ENCODE results near the gene STRADB. TPM values are rescaled to one million over a fixed set of nuclear protein-coding genes. Genes with fewer than 3 reads are reported as not detected.

STRADB gene
- total and polyA plus RNA-seq, 2 experiments from 2014 or later: 62.5 to 68.3 TPM

- no peak for DNase-seq (ENCODE audit: low spot score)
- H3K4me1 ChIP-seq (ENCODE audit: insufficient read depth): no peaks in the 10 kb centered on the region
- H3K4me2 ChIP-seq: no peak overlapping the region
- H4K20me1 ChIP-seq (ENCODE audit: insufficient read depth, poor library complexity, severe bottlenecking): no peaks in the 10 kb centered on the region
- no peaks in the 10 kb centered on the region for H3K36me3 ChIP-seq (replicated peaks; ENCODE audit: insufficient read depth, low read depth)
- no peaks in the 10 kb centered on the region for H3K79me2 ChIP-seq
- H3K27ac ChIP-seq: no peak overlapping the region
- TF ChIP-seq CTCF (IDR thresholded peaks at IDR 0.05; ENCODE audit: poor library complexity): no peak
- TF ChIP-seq EZH2phosphoT487 (IDR thresholded peaks at IDR 0.05; ENCODE audit: low read depth, severe bottlenecking, unreplicated experiment): no peak
- no peak for TF ChIP-seq EZH2 (IDR thresholded peaks at IDR 0.05; ENCODE audit: borderline replicate concordance)
- H3K4me3 ChIP-seq: no peak overlapping the region
- H2AFZ ChIP-seq: no peak overlapping the region
- no peaks in the 10 kb centered on the region for H3K27me3 ChIP-seq
- no peaks in the 10 kb centered on the region for H3K9me2 ChIP-seq (replicated peaks; ENCODE audit: insufficient read depth)
- WGBS (ENCODE audit: low lambda C conversion rate, missing lambda C conversion rate): 75% methylated on average over 1 of the region's 1 CpG
- no peaks in the 10 kb centered on the region for H3K9me3 ChIP-seq (ENCODE audit: low read depth)
These were observed 45.2 kb downstream of the STRADB start for GRCh38 chr2:201496785-201497184.

GRCh38 chr2:201500534-201500933 is 49.0 kb downstream of the STRADB start:
- H3K36me3 ChIP-seq (replicated peaks; ENCODE audit: insufficient read depth, low read depth): no peaks in the 10 kb centered on the region
- H3K9me3 ChIP-seq (ENCODE audit: low read depth): no peaks in the 10 kb centered on the region
- no peak overlapping the region for H2AFZ ChIP-seq
- no peak overlapping the region for H3K4me2 ChIP-seq
- WGBS (ENCODE audit: low lambda C conversion rate, missing lambda C conversion rate): 75% methylated on average over 3 of the region's 3 CpGs
- DNase-seq (ENCODE audit: low spot score): no peak
- TF ChIP-seq EZH2 (IDR thresholded peaks at IDR 0.05; ENCODE audit: borderline replicate concordance): no peak
- no peak for TF ChIP-seq CTCF (IDR thresholded peaks at IDR 0.05; ENCODE audit: poor library complexity)
- no peak for TF ChIP-seq EZH2phosphoT487 (IDR thresholded peaks at IDR 0.05; ENCODE audit: low read depth, severe bottlenecking, unreplicated experiment)
- H3K27ac ChIP-seq: no peak overlapping the region
- no peaks in the 10 kb centered on the region for H3K4me1 ChIP-seq (ENCODE audit: insufficient read depth)
- no peaks in the 10 kb centered on the region for H3K27me3 ChIP-seq
- H3K4me3 ChIP-seq: no peak overlapping the region
- no peaks in the 10 kb centered on the region for H3K79me2 ChIP-seq
- H3K9me2 ChIP-seq (replicated peaks; ENCODE audit: insufficient read depth): no peaks in the 10 kb centered on the region
- H4K20me1 ChIP-seq (ENCODE audit: insufficient read depth, poor library complexity, severe bottlenecking): no peaks in the 10 kb centered on the region

GRCh38 chr2:201502713-201503112 is 51.2 kb downstream of the STRADB start:
- H2AFZ ChIP-seq: no peak overlapping the region
- WGBS (ENCODE audit: low lambda C conversion rate, missing lambda C conversion rate): 93% methylated on average over 2 of the region's 2 CpGs
- no peaks in the 10 kb centered on the region for H3K4me1 ChIP-seq (ENCODE audit: insufficient read depth)
- H3K36me3 ChIP-seq (replicated peaks; ENCODE audit: insufficient read depth, low read depth): no peaks in the 10 kb centered on the region
- DNase-seq (ENCODE audit: low spot score): no peak
- H3K27me3 ChIP-seq: no peaks in the 10 kb centered on the region
- H3K4me2 ChIP-seq: no peak overlapping the region
- no peaks in the 10 kb centered on the region for H4K20me1 ChIP-seq (ENCODE audit: insufficient read depth, poor library complexity, severe bottlenecking)
- H3K4me3 ChIP-seq: no peak overlapping the region
- no peaks in the 10 kb centered on the region for H3K9me2 ChIP-seq (replicated peaks; ENCODE audit: insufficient read depth)
- H3K9me3 ChIP-seq (ENCODE audit: low read depth): no peaks in the 10 kb centered on the region
- H3K79me2 ChIP-seq: no peaks in the 10 kb centered on the region
- TF ChIP-seq EZH2phosphoT487 (IDR thresholded peaks at IDR 0.05; ENCODE audit: low read depth, severe bottlenecking, unreplicated experiment) (no peak), EZH2 (IDR thresholded peaks at IDR 0.05; ENCODE audit: borderline replicate concordance) (no peak), CTCF (IDR thresholded peaks at IDR 0.05; ENCODE audit: poor library complexity) (no peak)
- no peak overlapping the region for H3K27ac ChIP-seq

- no peak for TF ChIP-seq EZH2 (IDR thresholded peaks at IDR 0.05; ENCODE audit: borderline replicate concordance)
- no peak for TF ChIP-seq CTCF (IDR thresholded peaks at IDR 0.05; ENCODE audit: poor library complexity)
- no peak for TF ChIP-seq EZH2phosphoT487 (IDR thresholded peaks at IDR 0.05; ENCODE audit: low read depth, severe bottlenecking, unreplicated experiment)
- no peak overlapping the region for H2AFZ ChIP-seq
- no peak overlapping the region for H3K4me3 ChIP-seq
- H3K27ac ChIP-seq: no peak overlapping the region
- H3K9me2 ChIP-seq (replicated peaks; ENCODE audit: insufficient read depth): no peaks in the 10 kb centered on the region
- no peak overlapping the region for H3K4me2 ChIP-seq
- WGBS (ENCODE audit: low lambda C conversion rate, missing lambda C conversion rate): 84% methylated on average over 4 of the region's 4 CpGs
- no peaks in the 10 kb centered on the region for H3K79me2 ChIP-seq
- H4K20me1 ChIP-seq (ENCODE audit: insufficient read depth, poor library complexity, severe bottlenecking): no peaks in the 10 kb centered on the region
- H3K9me3 ChIP-seq (ENCODE audit: low read depth): no peaks in the 10 kb centered on the region
- no peaks in the 10 kb centered on the region for H3K4me1 ChIP-seq (ENCODE audit: insufficient read depth)
- no peak for DNase-seq (ENCODE audit: low spot score)
- no peaks in the 10 kb centered on the region for H3K27me3 ChIP-seq
- H3K36me3 ChIP-seq (replicated peaks; ENCODE audit: insufficient read depth, low read depth): no peaks in the 10 kb centered on the region
These were observed 56.2 kb downstream of the STRADB start for GRCh38 chr2:201507725-201508124.
